Fibroblast of pulmonary artery (primary cell): Measurements from ENCODE around the gene S100Z.
A peak's percentile ranks its signal among the peaks of the same experiment; 100 is the strongest.

Source experiments
- DNase-seq: peaks from one replicate; pipeline ENCODE4 v3.0.0-alpha.2; 2010; ENCODE audit warnings: low read depth
- H3K4me3 ChIP-seq: replicated peaks from 2 replicates; pipeline ENCODE4 v1.5.1; 2011; ENCODE audit warnings: low read depth, mild to moderate bottlenecking, control low read depth, low read length, moderate library complexity
- CTCF ChIP-seq: IDR thresholded peaks from 2 replicates; pipeline ENCODE4 v1.5.1; 2011; ENCODE audit warnings: mild to moderate bottlenecking, control low read depth, low read length, inconsistent platforms; ENCODE audit errors: missing control alignments

Gene S100Z

DNA sequence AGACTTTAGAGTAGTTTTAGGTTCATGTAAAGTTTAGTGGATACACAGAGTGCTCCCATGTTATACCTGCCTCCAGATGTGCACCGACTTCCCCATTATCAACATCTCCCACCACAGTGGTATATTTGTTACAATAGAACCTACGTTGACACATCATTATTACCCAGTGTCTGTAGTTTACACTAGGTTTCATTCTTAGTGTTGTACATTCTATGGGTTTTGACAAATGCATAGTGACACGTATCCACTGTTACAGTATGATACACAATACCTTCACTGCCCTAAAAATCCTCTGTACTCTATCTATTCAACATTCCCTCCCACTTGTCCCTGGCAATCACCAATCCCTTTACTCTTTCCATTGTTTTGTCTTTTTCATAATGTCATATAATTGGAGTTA lies 68.7 kb downstream of the S100Z start:
- no peak for TF ChIP-seq CTCF
- DNase-seq = no peak

DNA sequence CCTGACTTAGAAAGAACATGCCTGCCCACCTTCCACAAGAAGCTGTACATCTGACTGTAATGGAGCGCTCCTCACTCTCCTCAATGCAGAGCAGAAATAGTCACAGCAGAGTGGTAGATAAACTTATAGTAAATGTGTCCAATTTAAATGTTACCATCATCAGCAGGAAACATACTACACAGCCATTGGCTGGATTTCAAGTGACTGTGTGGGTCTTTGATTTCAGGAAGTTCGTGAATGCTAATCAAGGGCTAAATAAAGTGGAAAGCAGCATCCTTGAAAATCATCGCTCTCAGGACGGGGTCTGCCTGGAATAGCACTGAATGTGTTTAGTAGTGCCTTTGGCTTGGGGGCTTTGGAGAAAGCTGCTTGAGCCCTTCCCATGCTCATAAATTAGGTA lies 70.7 kb downstream of the S100Z start:
- TF ChIP-seq CTCF = no peak
- no peak overlapping the region for H3K4me3 ChIP-seq
- DNase-seq = no peak

More for the DNA sequence above, 68.7 kb downstream of the S100Z start:
- H3K4me3 ChIP-seq = no peak overlapping the region

GRCh38 chr5:76926329-76927105 lies 76.7 kb downstream of the S100Z start:
- DNase-seq = peak; percentile 29
- no peak overlapping the region for H3K4me3 ChIP-seq
- no peak for TF ChIP-seq CTCF

DNA sequence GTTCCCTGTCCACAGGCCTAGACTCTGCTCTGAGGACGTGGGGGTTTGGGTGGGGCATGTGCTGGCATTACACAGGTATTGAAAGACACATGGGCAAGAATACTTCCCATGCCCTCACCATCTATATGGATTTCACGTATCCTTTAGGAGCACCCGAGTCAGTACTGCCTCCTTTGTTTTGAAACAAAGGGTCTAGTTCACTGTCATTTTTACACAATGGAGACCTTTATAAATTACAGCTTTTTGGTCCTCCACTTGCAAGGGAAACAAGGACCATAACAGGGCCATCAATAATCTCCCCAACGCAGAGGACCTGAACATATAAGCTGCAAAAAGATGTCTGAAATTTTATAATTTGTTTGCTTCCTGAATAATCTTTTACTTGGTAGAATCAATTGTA lies 78.1 kb downstream of the S100Z start:
- H3K4me3 ChIP-seq = no peak overlapping the region
- TF ChIP-seq CTCF = no peak
- no peak for DNase-seq

- H3K4me3 ChIP-seq = no peak overlapping the region
- DNase-seq = no peak
- no peak for TF ChIP-seq CTCF
Observed at GRCh38 chr5:76930083-76930482, 80.3 kb downstream of the S100Z start.

- no peak for TF ChIP-seq CTCF
- DNase-seq = no peak
- no peak overlapping the region for H3K4me3 ChIP-seq
Observed at GRCh38 chr5:76938177-76938576, 88.4 kb downstream of the S100Z start.

DNA sequence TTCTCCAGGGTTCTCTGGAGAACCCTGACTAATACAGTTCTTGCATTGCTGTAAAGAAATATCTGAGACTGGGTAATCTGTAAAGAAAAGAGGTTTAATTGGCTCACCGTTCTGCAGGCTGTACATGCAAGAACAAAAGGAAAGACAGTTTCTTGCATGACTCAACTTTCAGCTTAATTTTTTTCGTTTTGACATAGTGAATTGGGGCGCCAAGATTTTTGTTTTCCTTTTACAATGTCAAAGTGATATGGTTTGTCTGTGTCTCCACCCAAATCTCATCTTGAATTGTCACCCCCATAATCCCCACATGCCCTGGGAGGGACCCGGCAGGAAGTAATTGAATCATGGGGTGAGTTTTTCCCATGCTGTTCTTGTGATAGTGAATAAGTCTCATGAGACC lies 91.2 kb downstream of the S100Z start:
- DNase-seq = no peak
- no peak for TF ChIP-seq CTCF
- no peak overlapping the region for H3K4me3 ChIP-seq
